ENCODE results near the gene ACTG2.
"Not testable (repeated sequence)": the region's sequence is repeated elsewhere in the genome, so short reads cannot be mapped to it uniquely, and the experiment has no call there.

The ACTG2 gene

DNA sequence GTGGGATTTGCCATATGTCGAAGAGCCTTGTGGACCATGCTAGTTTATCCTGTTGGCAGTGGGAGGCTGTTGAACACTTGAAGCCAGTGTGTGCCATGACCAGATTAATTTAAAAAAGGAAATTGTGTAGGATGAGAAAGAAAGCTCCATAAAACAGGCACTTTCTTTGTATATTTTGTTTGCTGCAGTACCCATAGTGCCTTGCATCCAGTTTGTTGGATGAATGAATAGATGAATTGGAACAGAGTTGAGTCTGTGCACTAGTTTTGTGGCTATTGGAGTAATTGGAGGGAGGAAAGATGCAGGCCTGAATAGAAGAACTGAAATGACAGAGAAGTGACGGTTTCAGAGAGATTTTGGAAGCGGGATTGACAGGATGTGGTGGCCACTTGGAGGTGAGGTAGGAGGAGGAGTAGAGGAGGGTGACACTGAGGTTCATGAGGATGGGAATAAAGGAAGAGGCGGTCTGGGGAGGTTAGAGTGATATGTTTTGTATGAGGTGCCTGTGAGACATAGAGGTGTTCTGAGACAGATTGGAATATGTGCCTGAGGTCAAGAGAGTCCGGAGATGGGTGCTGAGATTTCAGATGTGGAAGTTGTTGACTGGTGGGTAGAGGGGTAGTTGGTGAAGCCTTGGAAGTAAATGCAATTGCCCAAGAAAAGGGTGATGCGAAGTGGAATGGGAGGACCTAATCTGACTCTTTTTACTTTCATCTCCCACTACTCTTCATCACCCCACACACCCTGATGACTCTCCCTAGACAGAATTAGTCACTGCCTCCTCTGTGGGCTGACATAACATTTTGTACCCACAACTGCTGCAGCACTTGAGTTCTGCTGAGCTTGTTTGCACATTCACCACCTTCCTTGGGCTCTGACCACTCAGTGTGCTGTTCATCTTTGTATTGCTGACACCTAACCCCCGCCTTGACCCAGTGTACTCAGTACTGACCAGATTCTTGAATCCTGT lies 39.0 kb downstream of the ACTG2 start:
- peak in 3 of 4 experiments; percentile 13 to 36 (median 25) for DNase-seq (ENCODE audit: low read depth in 4 of 4, low spot score in 1 of 4)

GRCh38 chr2:73933194-73933593 lies 40.4 kb downstream of the ACTG2 start:
- DNase-seq (ENCODE audit: low read depth in 4 of 4, low spot score in 1 of 4) = no peak

DNA sequence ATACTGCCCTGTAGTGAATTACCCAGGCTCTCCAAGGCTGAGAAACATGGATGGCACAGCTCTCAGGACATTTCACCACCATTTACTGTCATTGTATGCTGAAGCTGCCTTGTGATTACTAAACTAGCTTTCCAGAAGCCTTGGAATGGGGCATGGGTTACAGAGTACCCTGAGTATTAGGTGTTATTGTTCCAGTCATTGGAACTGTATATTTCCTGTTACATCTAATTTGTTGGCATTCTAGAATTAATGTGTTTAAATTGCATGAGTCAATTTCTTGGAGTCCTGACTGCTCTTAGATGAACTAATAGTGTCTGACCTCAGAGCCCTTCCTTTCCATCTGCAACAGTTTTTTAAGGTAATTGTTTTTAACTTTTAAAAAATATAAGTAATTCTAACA lies 42.8 kb downstream of the ACTG2 start:
- DNase-seq (ENCODE audit: low read depth in 4 of 4, low spot score in 1 of 4) = no peak

GRCh38 chr2:73937103-73937885 lies 44.5 kb downstream of the ACTG2 start:
- no peak for DNase-seq (ENCODE audit: low read depth in 4 of 4, low spot score in 1 of 4)

GRCh38 chr2:73937899-73938298 lies 45.1 kb downstream of the ACTG2 start:
- no peak for DNase-seq (ENCODE audit: low read depth in 4 of 4, low spot score in 1 of 4)

DNA sequence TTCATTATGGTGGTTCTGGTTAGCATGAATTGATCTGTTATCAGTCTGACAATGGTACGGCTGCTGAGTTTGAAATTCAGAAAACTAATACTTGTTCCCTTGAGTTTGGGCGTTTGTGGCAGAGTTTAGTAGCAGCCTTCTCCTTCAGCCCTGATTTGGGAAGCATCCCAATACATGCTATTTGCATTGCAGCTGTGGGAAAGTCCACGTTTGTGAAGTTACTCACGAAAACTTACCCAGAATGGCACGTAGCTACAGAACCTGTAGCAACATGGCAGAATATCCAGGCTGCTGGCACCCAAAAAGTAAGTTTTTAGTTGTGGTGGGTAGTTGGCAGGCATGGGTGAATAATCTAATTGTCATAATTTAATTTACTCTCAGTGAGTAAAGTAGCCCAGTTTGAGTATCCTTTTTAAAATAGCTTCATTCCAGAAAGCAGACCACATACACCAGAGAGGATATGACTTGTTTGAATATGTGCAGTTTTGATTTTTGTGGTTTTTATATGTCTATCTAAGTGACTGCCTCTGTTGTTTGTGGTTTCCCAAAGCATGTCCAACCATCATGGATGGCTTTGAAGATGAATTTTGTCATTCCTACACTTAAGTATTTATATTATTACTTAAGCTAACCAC lies 46.0 kb downstream of the ACTG2 start:
- no peak for DNase-seq (ENCODE audit: low read depth in 4 of 4, low spot score in 1 of 4)

GRCh38 chr2:73939419-73939818 lies 46.6 kb downstream of the ACTG2 start:
- no peak for DNase-seq (ENCODE audit: low read depth in 4 of 4, low spot score in 1 of 4)

- not testable (repeated sequence) for DNase-seq (ENCODE audit: low read depth in 4 of 4, low spot score in 1 of 4)
Observed at GRCh38 chr2:73940066-73940465, 47.3 kb downstream of the ACTG2 start.

GRCh38 chr2:73942664-73943063 lies 49.9 kb downstream of the ACTG2 start:
- DNase-seq (ENCODE audit: low read depth in 4 of 4, low spot score in 1 of 4) = no peak

GRCh38 chr2:73944714-73945113 lies 51.9 kb downstream of the ACTG2 start:
- no peak for DNase-seq (ENCODE audit: low read depth in 4 of 4, low spot score in 1 of 4)

DNA sequence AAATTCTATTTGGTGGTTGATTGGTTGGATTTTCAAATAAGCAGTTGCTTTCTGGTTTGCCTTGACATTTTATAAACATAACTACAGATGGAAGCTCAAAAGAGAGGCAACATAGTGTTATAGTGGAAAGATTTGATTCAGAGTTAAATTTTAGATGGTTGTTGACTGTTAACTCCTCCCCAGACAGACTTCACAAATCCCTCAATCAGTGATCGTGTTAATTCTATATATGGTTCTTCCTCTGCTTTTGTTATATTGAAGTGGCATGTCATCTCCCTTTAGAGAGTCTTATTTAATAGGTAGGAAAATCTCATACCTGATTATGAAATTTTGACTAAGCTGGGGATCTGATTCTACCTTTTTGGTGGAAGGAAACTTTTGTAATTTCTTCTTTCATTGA lies 53.4 kb downstream of the ACTG2 start:
- no peak for DNase-seq (ENCODE audit: low read depth in 4 of 4, low spot score in 1 of 4)

DNA sequence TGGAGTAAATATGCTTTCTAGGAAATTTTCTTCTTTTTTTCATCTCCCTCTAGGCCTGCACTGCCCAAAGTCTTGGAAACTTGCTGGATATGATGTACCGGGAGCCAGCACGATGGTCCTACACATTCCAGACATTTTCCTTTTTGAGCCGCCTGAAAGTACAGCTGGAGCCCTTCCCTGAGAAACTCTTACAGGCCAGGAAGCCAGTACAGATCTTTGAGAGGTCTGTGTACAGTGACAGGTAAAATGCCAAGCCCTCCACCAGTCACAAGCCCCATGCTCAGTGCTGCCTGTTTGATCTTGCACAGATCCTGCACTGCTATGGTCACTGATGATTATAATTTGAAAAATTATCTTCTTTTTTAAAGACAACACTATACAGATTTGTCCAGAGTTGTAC lies 53.9 kb downstream of the ACTG2 start:
- DNase-seq (ENCODE audit: low read depth in 4 of 4, low spot score in 1 of 4) = no peak

- DNase-seq (ENCODE audit: low read depth in 4 of 4, low spot score in 1 of 4) = no peak
Observed at GRCh38 chr2:73947412-73948018, 54.7 kb downstream of the ACTG2 start.

GRCh38 chr2:73949802-73950201 lies 57.0 kb downstream of the ACTG2 start:
- DNase-seq (ENCODE audit: low read depth in 4 of 4, low spot score in 1 of 4) = no peak

- no peak for DNase-seq (ENCODE audit: low read depth in 4 of 4, low spot score in 1 of 4)
Observed at GRCh38 chr2:73952499-73953446, 60.0 kb downstream of the ACTG2 start.

GRCh38 chr2:73956218-73956865 lies 63.5 kb downstream of the ACTG2 start:
- DNase-seq (ENCODE audit: low read depth in 4 of 4, low spot score in 1 of 4) = no peak

DNA sequence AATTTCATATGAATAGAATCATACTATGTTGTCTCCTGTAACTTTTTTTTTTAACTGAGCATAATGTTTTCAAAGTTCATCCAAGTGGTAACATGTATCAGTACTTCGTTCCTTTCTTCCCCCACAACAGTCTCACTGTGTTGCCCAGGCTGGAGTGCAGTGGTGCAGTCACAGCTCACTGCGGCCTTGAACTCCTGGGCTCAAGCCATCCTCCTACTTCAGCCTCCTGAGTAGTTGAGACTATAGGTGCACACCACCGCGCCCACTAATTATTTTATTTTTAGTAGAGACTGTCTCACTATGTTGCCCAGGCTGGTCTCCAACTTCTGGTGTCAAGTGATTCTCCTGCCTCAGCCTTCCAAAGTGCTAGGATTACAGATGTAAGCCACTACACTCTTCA lies 68.5 kb downstream of the ACTG2 start:
- no peak for DNase-seq (ENCODE audit: low read depth in 4 of 4, low spot score in 1 of 4)

DNA sequence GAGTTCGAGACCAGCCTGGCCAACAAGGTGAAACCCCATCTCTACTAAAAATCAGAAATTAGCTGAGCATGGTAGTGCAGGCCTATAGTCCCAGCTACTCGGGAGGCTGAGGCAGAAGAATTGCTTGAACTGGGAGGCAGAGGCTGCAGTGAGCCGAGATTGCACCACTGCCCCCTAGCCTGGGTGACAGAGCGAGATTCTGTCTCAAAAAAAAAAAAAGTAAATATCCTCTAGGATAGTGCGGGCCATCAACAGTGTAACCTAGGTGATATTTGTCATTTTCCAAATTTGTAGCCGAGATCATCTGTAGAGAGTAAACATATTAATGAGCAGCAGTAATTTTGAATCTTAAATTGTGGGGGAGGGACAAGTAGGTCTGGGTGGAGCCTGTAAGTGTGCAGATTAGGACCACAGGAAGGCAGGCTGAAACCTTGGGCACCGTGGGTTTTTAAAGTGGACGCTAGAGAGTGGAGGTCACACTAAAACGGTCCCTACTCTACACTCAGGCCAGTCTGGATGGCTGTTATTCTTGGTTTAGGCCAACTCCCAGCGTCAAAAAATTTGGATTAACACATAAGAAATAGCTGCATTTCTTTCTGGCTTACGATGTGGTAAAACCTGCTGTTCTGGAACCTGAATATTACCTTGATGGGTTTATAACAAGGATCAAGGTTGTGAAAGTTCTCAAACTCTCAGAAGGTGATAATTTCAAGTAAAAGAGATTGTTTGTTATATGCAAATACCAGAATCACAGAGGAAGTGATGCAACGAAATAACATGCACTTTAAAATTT lies 69.2 kb downstream of the ACTG2 start:
- no peak for DNase-seq (ENCODE audit: low read depth in 4 of 4, low spot score in 1 of 4)

DNA sequence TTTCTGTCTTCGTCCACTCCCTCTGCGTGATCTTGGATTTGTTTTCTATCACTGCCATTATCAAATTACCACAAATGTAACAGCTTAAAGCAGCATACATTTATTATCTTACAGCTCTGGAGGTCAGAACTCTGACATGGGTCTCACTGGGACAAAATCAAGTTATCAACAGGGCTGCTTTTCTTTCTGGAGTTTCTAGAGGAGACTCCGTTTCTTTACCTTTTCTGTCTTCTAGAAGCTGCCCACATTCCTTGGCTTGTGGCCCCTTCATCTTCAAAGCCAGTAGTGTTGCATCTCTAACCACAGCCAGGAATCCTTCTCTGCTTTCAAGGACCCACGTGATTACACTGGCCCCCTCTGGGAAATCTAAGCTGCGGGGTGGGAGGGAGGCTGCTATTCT lies 70.0 kb downstream of the ACTG2 start:
- DNase-seq (ENCODE audit: low read depth in 4 of 4, low spot score in 1 of 4) = no peak
